CD4-positive, alpha-beta T cell (primary cell): ENCODE measurements around the gene NME7. TPM values are rescaled to one million over a fixed set of nuclear protein-coding genes. Genes with fewer than 3 reads are reported as not detected.

Experiments used
- ATAC-seq: fragments of 200-7000 bp; cut with Tn5 transposase; one replicate; pipeline ENCODE4 v1.10.0; 2022; ENCODE audit warnings: mild to moderate bottlenecking; ENCODE audit not compliant: poor library complexity
- CTCF ChIA-PET: fragments of 350-600 bp; sonication (Branson Sonifier 250); formaldehyde crosslinking; loops from one replicate; lab custom pipeline; 2021; ENCODE audit warnings: antibody characterized with exemption, inconsistent platforms; lab: Charles Lee
- POLR2A ChIA-PET: fragments of 350-600 bp; sonication (Branson Sonifier 250); formaldehyde crosslinking; loops from one replicate; lab custom pipeline; 2021; ENCODE audit warnings: antibody characterized with exemption, inconsistent platforms; lab: Charles Lee
- DNase-seq, 14 experiments: peaks; one replicate each; pipeline ENCODE4 v3.0.0-alpha.2; 2013 to 2020; ENCODE audit warnings: mixed read lengths in 2 of 14
- H3K27ac ChIP-seq, 2 donors: one replicate each; pipeline versions ENCODE4 v1.5.1 to v1.7.0; 2013; ENCODE audit warnings: low read length in 2 of 2, low read depth in 1 of 2, mild to moderate bottlenecking in 1 of 2
- H3K27me3 ChIP-seq, 2 experiments: 1 replicate in 1 of 2; 2 replicates in 1 of 2; pipeline versions ENCODE4 v1.6.1 to v1.7.0; 2013; ENCODE audit warnings: low read length in 2 of 2, control low read depth in 1 of 2, mild to moderate bottlenecking in 1 of 2, moderate library complexity in 1 of 2; ENCODE audit not compliant: insufficient read depth in 2 of 2, control insufficient read depth in 1 of 2
- H3K36me3 ChIP-seq: one replicate; pipeline ENCODE4 v1.6.1; 2013; ENCODE audit warnings: low read length, control low read depth; ENCODE audit not compliant: insufficient read depth
- H3K4me1 ChIP-seq: one replicate; pipeline ENCODE4 v1.6.1; 2013; ENCODE audit warnings: low read length, control low read depth; ENCODE audit not compliant: insufficient read depth
- H3K4me3 ChIP-seq: one replicate; pipeline ENCODE4 v1.5.1; 2013; ENCODE audit warnings: mild to moderate bottlenecking, low read length, moderate library complexity
- H3K9me3 ChIP-seq, 2 experiments: 1 replicate in 1 of 2; 2 replicates in 1 of 2; pipeline versions ENCODE4 v1.6.1 to v1.7.0; 2013; ENCODE audit warnings: low read length in 2 of 2, mild to moderate bottlenecking in 2 of 2, control low read depth in 1 of 2, moderate library complexity in 1 of 2; ENCODE audit not compliant: control insufficient read depth in 1 of 2, insufficient read depth in 1 of 2
- H3K27ac Mint-ChIP-seq: one replicate; pipeline ENCODE4 v1.8.0; 2020; ENCODE audit warnings: mixed read lengths
- H3K27me3 Mint-ChIP-seq: one replicate; pipeline ENCODE4 v1.8.0; 2021; ENCODE audit warnings: mixed read lengths
- H3K36me3 Mint-ChIP-seq: one replicate; pipeline ENCODE4 v1.8.0; 2021; ENCODE audit warnings: low read depth, mixed read lengths
- H3K4me1 Mint-ChIP-seq: one replicate; pipeline ENCODE4 v1.8.0; 2021; ENCODE audit warnings: low read depth, mixed read lengths
- H3K4me3 Mint-ChIP-seq: one replicate; pipeline ENCODE4 v1.8.0; 2020; ENCODE audit warnings: mild to moderate bottlenecking, mixed read lengths
- H3K9me3 Mint-ChIP-seq: one replicate; pipeline ENCODE4 v1.8.0; 2020; ENCODE audit warnings: mixed read lengths
- intact Hi-C, 2 experiments: fragments of 100-400 bp; cut with DNase I in 1 of 2; cut with micrococcal nuclease in 1 of 2; formaldehyde crosslinking; loops; one replicate each; pipeline versions ENCODE4 v1.15.1 to v1.9.0; 2023 to 2025; cut with DNase I, micrococcal nuclease
- total RNA-seq, 174 experiments: library from RNA in 2 of 174; stranded (reverse) in 2 of 174; gene quantifications; one replicate each; pipeline ENCODE4 v1.2.3 and lab custom pipeline; 2021 to 2026
- TF ChIP-seq, protein P1 (sequence below): fragments of 200-600 bp; IDR thresholded peaks from one replicate; pipeline ENCODE4 v1.8.0; 2022; ENCODE audit warnings: antibody characterized with exemption, mild to moderate bottlenecking

NME7 gene
- total RNA-seq, 2 experiments from 2014 or later = 7.2 to 8.3 TPM

GRCh38 chr1:169132512-169133227 lies 234.9 kb downstream of the NME7 start:
- no peak for ATAC-seq
- no peaks in the 10 kb centered on the region for H3K4me1 Mint-ChIP-seq
- H3K36me3 Mint-ChIP-seq = no peaks in the 10 kb centered on the region
- H3K27ac ChIP-seq = no peak overlapping the region
- POLR2A ChIA-PET = no interaction called here
- TF ChIP-seq, protein P1, sequence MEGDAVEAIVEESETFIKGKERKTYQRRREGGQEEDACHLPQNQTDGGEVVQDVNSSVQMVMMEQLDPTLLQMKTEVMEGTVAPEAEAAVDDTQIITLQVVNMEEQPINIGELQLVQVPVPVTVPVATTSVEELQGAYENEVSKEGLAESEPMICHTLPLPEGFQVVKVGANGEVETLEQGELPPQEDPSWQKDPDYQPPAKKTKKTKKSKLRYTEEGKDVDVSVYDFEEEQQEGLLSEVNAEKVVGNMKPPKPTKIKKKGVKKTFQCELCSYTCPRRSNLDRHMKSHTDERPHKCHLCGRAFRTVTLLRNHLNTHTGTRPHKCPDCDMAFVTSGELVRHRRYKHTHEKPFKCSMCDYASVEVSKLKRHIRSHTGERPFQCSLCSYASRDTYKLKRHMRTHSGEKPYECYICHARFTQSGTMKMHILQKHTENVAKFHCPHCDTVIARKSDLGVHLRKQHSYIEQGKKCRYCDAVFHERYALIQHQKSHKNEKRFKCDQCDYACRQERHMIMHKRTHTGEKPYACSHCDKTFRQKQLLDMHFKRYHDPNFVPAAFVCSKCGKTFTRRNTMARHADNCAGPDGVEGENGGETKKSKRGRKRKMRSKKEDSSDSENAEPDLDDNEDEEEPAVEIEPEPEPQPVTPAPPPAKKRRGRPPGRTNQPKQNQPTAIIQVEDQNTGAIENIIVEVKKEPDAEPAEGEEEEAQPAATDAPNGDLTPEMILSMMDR = no peak
- CTCF ChIA-PET = no interaction called here
- no peaks in the 10 kb centered on the region for H3K27me3 Mint-ChIP-seq
- no peak overlapping the region for H3K4me3 Mint-ChIP-seq
- H3K9me3 Mint-ChIP-seq = no peaks in the 10 kb centered on the region
- intact Hi-C loops = no loop called here
- no peak for DNase-seq
- H3K27me3 ChIP-seq = no peaks in the 10 kb centered on the region
- no peaks in the 10 kb centered on the region for H3K4me1 ChIP-seq
- H3K36me3 ChIP-seq = no peaks in the 10 kb centered on the region
- no peaks in the 10 kb centered on the region for H3K9me3 ChIP-seq
- H3K4me3 ChIP-seq = no peak overlapping the region
- no peak overlapping the region for H3K27ac Mint-ChIP-seq

- TF ChIP-seq, protein P1 = no peak
- Mint-ChIP-seq H3K4me1 (no peaks in the 10 kb centered on the region), H3K4me3 (no peak overlapping the region), H3K9me3 (no peaks in the 10 kb centered on the region), H3K27me3 (no peaks in the 10 kb centered on the region), H3K36me3 (no peaks in the 10 kb centered on the region), H3K27ac (no peak overlapping the region)
- Histone ChIP-seq H3K4me3 (no peak overlapping the region), H3K27ac (no peak overlapping the region), H3K36me3 (no peaks in the 10 kb centered on the region), H3K4me1 (no peaks in the 10 kb centered on the region), H3K27me3 (no peaks in the 10 kb centered on the region), H3K9me3 (no peaks in the 10 kb centered on the region)
- POLR2A ChIA-PET = no interaction called here
- DNase-seq (no peak), ATAC-seq (no peak)
- intact Hi-C loops = no loop called here
- CTCF ChIA-PET = interaction anchor here (0.6 kb wide), 2 partner anchors 59 to 668 kb away, joined by 3 read pairs; no protein-coding TSS in a partner anchor
These were observed 236.9 kb downstream of the NME7 start for GRCh38 chr1:169130683-169131082.

- ChIA-PET POLR2A (no interaction called here), CTCF (no interaction called here)
- no peaks in the 10 kb centered on the region for H3K27me3 ChIP-seq
- Mint-ChIP-seq H3K4me1 (no peaks in the 10 kb centered on the region), H3K27ac (no peak overlapping the region), H3K4me3 (no peak overlapping the region), H3K27me3 (no peaks in the 10 kb centered on the region), H3K9me3 (no peaks in the 10 kb centered on the region), H3K36me3 (no peaks in the 10 kb centered on the region)
- H3K4me1 ChIP-seq = no peaks in the 10 kb centered on the region
- H3K4me3 ChIP-seq = no peak overlapping the region
- DNase-seq (no peak), ATAC-seq (no peak)
- H3K27ac ChIP-seq = no peak overlapping the region
- TF ChIP-seq, protein P1 = no peak
- H3K9me3 ChIP-seq = no peaks in the 10 kb centered on the region
- intact Hi-C loops = no loop called here
- no peaks in the 10 kb centered on the region for H3K36me3 ChIP-seq
These were observed 238.3 kb downstream of the NME7 start for GRCh38 chr1:169129109-169129784.
